GM21619 (cell line): ENCODE measurements around the gene B3GALT6.
A peak's percentile ranks its signal among the peaks of the same experiment; 100 is the strongest.

Experiments
- ATAC-seq: cut with Tn5 transposase; IDR thresholded peaks from one replicate; pipeline ENCODE4 v1.9.1; 2021; ENCODE audit not compliant: unreplicated experiment

Gene B3GALT6

DNA sequence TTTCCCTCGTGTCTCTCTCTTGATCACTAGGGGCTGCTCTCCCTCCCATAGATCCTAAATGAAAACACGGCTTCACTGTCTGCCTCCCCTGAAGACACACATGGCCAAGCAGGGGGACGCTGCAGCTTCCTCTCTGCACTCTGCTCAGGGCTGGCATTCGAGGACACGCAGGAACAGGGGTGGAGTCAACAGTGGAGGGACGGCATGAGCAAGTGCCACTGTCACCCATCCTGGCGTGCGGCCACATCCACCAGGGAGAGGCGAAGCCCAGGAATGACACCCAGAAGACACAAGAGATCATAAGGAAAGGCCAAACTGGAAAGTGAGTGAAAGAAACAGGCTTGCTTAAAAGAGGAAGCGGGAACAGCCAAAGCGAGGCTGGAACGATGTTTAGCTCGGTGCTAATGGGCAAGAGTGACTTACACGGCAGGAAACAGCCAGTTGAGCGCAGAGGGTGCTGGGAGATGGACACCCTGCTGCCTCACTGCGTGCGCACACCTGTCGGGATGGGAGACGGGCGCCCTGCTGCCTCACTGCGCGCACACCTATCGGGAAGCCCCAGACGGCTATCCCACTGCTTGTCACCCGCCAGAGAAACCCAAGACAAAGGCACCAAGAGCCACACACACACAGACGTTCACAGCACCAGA, 28.0 kb downstream of the B3GALT6 start:
- ATAC-seq, result no peak

DNA sequence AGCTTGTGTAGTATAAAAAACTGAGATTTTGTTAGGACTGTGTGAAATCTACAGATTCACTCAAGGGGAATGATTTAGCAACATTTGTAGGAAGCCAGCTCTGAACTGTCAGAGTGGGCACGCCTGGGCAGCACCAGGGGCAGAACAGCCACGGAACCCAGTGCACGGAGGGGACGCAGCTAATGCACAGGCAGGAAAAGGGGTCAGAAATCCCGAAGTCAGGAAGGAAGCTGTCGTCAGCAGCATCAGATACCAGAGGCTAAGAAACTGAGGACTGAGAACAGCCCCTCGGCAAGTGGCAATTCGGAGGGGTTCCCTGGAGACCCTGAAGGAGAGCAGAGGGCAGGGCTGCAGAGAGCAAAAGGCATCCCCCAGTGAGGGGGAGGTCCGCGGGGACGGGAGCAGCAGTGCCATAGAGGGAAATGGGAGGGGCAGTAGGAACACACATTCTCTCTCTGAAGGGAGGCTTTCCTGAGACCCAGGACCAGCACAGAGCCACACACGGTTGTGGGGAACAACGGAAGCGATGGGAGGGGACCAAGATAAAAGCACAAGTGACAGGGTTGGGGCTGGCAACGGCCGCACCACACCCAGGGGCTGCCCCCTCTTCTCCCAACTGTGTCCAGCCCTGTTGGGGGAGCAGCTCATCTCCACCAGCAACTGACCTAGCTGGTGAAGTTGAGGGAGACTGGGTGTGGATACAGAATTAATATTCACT, 29.0 kb downstream of the B3GALT6 start:
- ATAC-seq, result no peak

DNA sequence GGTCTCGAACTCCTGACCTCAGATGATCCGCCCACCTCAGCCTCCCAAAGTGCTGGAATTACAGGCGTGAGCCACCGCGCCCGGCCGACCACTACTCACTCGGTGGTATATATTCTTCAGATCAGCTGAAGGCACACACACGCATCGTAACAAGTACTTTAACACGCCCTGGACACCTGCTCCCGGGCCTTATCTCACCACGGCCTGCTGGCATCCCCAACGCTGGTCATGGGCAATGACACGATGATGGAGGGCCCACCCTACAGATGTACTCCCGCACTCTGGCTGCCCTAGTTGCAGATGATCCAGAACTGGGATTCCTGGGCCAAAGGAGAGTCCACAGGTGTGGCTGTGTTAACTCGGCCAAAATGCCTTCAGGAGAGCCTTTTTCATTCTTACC, 30.0 kb downstream of the B3GALT6 start:
- ATAC-seq, result no peak

DNA sequence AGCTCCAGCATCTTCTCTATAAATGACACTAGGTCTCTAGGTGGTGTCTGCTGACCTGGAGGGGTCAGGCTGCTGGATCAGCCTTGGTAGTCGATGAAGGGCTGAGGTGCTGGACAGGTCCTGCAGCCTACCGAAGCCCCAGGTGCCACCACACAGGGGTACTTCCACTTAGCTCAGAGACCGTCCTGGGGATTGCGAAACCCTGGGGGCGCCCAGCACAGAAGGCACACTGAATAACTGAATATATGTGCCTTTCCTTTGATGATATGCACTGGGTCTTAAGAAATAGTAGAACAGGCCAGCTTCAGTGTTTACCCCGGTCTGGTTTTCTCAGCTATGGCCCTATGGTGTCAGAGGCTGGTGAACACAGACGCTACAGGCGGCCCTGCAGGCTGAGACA, 30.7 kb downstream of the B3GALT6 start:
- no peak for ATAC-seq

DNA sequence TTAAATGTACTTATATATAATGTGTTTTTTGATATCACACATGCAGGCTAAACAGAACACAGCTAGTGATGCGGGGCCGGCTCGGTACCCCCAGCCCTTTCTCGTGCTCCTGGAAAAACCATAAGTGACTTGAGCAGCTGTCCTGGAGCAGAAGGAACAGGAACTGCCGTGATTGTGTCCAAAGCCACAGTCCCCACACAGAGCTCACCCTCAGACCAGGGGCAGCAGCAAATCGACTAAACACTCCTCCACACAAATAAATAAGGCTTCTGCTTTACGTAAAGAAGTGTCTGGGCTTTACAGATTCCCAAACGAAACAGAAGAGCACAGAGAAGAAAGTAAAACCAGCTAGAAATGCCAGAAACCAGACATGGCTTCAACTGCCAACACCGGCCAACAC, 32.0 kb downstream of the B3GALT6 start:
- no peak for ATAC-seq

DNA sequence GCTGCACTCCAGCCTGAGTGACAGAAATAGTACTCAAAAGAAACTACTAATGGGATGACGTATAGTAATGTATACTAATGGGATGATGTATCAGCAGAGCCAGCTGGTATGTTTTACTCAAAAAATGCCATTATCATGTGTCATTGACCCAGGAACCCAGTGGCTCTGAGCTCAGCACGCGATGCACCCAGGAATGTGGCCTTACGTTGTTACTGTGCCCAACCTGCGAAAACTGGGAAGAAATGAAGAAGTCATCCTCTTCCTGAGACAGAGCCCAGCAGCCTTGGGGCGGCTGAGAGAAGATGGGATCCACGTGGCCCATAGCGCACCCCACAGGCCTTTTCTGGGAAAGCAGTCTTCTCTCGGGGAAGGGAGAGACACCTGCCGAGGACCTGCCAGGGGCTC, 32.8 kb downstream of the B3GALT6 start:
- ATAC-seq, result no peak

DNA sequence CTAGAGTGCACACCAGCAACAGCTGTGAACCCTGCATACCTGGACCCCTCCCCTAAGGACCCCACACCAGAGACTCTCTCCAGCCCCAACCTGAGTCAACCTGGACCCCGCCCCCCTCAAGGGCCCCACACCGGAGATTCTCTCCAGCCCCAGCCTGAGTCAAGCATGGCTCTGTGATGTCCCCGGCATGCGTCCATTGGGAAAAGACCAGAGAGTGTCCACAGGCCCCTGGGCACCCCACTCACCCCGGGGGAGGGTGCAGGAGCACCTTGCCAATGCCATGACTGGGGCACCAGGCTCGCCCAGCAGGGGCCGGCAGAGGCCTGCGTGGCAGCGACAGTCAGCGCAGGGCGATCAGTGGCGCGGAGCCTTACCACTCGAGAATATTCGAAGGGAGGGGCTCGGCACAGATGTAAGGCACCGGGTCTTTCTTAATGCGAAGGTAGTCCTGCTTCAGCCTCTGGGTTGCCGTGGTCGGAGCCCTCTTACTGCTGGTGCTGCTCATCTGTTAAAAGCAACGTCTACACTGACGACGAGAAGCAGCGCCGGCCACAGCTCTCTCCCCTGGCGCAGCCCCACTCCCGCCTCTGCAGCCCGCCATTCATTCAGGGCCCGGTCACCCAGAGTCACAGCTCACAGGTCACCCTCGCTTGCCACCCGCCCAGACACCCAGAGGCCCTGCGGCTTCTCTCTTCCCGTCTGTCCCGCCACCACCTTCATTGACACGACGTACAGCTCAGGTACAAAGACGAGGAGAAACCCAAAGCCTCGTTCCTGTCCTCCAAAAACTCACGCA, 35.6 kb downstream of the B3GALT6 start:
- ATAC-seq, result no peak

DNA sequence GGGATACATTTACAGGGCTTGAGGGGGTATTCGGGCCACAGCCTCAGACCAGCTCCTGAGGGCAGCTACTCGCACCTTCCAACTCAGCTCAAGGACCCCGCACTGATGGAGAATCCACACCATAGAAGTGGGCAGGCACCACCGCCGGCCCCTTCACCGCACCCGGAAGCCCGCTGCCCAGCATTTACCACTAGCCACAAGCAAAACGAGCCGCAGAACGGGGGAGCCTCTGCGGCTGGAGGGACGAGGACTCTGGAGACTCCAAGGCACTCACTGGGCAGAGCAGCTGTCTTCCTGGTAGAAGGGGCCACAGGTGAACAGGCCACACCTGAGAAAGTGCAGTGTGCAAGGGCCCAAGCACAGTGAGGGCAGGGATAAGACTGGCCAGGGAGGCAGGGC, 36.2 kb downstream of the B3GALT6 start:
- ATAC-seq, result no peak

DNA sequence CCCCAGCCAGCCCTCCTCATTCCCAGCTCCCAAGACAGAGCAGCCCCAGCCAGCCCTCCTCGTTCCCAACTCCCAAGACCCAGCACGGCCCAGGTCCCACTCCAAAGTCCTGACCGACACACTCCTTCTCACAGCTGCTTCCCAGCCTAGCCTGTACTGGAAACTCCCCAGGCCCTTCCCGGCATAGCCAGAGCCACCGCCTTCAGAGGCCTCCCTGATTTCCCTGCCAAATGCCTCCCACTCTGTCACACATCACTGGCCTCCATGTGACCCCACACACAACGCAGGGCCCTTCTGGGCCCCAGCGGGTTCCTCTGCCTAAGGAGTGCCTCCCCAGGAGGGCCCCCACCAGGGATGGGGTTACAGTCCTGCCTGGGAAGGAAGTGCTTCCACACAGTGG, 38.8 kb downstream of the B3GALT6 start:
- no peak for ATAC-seq

DNA sequence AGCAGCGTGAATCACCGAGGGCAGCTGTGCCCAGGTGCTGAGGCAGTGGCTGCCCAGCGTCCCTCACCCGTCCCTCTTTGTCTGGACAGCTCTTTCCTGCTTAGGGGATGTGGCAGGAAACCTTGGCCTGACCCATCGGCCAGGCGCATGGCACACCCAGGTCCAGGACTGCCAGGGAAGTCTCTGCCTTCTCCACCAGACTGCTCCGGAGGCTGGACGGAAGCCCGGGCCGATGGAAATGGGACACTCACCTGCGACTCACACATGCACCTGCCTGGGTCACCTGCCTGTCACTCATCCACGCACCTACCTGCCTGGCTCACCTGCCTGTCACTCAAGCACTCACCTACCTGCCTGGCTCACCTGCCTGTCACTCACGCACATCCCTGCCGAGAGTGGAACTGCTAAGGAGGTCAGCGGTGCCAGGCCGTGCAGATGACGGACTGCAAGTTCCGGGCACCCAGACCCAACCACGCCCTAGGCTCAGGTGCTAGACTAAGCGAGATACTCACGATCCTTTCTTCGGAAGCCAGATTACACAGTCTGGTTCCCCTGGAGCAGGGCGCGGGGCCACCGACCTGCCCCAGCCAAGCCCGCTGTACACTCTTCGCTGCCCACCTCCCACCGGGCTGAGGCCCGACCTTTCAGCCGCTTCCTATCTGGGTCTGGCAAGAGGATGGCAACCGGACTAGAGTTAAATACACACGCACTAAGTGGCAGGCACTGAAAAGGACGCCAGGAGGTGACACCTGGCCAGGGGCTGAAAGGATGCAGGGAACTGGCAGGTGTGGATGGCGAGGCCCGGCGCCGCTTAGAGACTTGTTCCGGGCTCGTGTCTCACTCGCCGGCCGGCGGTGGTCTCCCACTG, 40.5 kb downstream of the B3GALT6 start:
- no peak for ATAC-seq

DNA sequence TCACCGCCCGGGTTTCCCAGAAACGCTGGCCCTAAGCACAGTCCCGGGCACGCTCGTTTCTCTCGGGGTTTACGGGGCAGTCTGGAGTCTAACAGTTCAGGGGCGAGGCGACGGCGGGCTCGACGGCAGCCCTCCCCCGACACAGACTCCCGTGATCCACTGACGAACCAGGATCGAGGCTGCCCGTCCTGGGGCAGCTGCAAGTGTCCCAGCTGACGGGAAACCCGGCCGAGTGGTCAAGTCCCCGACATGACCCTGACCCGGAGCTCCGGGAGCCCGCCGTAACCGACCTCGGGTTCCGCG, 41.1 kb downstream of the B3GALT6 start:
- ATAC-seq, result peak; percentile 12

DNA sequence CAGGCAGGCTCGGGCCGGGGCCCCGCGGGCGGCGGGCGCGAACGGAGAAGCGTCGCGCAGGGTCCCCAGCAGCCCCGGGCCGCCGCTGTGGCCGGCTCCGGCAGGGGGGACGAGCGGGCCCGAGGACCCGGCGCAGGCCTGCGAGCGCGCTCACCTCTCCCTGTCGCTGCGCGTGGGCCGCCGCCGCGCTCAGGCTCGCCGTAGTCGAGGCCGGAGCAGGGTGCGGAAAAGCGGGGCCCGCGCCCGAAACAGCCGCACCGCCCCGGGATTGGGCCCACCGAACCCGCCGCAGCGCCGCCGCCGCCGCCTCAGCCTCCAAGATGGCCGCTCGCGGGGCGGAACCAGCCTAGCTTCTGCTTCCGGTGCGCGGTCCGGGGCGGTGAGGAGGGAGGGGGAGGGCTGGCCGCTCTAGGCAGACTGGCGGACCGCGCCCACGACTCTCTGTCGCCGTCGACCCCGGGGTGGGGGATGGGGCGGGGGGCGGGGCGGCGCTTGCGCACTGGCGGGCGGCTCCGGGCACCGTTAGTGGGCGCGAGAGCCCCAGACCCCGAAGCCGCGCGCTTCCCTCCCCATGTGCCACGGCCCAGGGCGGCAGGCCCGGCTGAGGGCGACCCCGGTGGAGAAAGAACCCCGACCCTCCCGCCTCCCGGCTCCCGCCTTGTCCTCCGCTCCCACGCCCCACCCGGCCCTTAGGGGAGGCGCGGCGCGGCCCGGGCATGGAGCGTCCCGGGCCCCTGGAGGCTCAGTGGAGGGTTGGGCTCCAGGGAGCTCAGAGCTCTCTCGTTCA, 41.7 kb downstream of the B3GALT6 start, which contains the start of gene UBE2J2:
Gene UBE2J2, minus strand, starts transcription at position 343 of the 787 bp plus-strand sequence. CDS start 5,862 bp downstream, outside the sequence.
- peak; percentile 79 for ATAC-seq

DNA sequence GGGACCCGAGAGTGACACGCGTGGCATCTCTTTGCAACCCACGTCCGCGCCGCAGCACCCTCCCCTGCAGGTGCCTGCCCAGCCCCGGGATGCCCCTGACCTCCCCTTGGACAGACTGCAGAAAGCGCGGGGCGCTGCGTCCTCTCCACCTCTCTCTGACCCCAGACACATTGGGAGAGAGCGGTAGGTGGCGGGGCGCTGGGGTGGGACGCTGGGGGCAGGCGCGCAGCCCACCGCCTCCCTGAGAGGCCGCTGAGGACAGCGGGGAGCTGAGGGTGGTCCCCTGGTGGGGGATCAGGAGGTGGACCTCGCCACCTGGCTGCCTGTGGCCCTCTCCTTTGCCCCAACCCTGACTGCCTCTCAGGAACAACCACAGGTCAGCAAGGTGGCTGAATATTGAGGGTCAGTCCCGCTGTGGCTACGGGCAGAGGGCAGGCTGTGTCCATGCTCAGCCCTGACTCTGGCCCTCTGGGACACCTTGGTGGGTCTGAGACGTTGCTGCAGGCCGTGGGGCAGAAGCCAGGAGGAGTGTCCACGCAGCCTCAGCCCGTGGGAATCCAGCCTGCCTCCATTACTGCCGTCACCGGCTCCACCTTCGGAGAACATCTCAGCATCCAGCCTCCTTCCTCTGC, 42.4 kb downstream of the B3GALT6 start:
- peak; percentile 19 for ATAC-seq

DNA sequence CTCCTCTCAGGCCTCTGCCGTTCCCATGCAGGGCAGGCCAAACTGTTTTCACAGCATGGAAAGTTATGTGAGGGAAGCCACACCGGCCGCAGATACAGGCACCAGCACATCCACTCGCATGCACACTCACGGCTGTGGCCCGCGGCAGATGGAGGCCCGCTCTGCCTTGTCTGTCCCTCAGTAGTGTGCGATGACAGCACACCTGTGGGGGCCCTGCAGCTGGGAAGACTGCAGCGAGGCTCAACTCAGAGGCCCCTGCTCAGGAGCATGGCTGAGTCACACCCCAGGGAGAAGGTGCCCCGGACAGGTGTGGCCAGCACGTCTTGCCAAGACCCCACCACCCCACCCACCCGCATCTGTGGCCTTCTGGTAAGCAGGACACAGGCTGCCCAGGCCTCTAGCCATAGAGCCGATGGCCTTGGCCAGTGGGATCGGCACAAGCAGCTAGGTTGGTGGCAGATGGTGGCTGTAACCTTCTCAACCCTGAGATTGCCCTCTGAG, 42.9 kb downstream of the B3GALT6 start:
- ATAC-seq, result no peak

DNA sequence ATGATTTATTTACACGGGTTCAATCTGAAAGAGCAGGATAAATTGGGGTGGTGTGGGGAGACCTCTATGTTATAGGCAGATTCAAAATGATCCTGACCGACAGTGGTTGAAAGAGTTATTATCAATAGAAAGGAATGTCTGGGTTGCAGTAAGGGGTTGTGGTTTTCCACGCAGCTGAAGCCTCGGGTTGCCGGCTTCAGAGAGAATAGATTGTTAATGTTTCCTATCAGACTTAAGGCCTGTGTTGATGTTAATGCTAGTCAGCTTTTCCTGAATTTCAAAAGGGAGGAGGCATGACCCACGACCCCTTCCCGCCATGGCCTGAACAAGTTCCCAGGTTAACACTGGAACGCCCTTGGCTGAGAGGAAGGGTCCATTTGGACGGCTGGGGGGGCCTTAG, 43.8 kb downstream of the B3GALT6 start:
- no peak for ATAC-seq

DNA sequence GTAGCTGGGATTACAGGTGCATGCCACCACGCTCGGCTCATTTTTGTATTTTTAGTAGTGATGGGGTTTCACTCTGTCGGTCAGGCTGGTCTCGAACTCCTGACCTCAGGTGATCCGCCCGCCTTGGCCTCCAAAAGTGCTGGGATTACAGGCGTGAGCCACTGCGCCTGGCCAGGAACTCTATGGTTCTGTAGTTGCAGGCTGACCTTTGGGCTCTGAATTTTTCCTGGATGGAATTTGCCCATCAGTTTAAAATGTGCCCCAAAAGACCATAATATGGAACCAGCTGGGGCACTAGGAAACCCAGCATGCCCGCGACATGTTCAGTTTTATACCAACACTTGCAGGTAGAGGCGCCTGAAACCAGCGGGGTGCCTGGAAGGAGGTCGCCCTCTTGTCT, 46.6 kb downstream of the B3GALT6 start:
- ATAC-seq, result no peak

DNA sequence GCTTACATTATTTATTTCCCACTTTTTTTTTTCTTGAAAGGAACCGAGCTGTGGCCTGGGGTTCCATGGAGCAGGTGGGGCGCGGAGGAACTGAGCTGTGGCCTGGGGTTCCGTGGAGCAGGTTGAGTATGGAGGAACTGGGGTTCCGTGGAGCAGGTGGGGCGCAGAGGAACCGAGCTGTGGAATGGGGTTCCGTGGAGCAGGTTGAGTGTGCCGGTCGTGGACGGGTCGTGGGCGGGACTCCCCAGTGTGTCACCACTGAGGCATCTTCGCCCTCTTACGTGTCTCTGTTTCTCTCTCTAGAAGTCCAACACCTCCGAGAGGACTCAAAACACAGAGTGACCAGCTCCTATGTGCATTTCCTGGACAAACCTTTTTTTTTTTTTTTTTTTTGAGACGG, 47.0 kb downstream of the B3GALT6 start:
- ATAC-seq, result no peak

DNA sequence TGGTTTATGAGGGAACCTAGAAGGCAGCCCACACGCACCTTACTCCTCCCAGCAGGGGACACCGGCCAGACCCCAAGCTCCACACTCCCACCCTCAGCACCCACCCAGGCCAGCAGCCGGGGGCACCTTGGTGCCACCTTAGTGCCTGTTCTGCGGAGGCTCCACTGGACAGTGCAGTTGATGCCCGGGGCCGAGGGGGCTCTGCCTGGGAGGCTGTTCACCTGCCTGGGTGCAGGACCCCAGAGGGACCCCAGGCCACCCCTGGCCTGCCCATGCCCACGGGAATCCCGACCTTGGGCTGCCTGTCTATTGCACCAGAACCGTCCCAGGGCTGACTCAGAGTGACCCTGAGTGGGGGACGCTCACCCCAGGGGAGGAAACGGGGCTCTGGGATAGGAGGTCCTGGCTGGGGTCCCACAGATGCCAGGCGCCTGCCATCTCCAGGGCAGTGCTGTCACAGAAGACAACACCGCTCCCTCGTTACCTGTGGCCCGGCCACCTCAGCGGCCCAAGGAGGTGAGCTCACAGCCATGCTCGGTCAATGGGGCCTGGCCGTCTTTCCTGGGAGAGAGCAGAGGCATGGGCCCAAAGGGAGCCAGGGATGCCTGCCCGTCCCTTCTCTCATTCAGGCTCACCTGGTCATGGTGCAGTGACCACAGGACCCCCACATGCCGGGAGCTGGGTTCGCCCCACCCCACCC, 48.9 kb downstream of the B3GALT6 start:
- ATAC-seq, result no peak
